HAP-1 (cell line): ENCODE results near the gene MDFI.

Source experiments
- DNase-seq, 2 experiments: peaks; one replicate each; pipeline ENCODE4 v3.0.0-alpha.2; 2016 to 2020; ENCODE audit warnings: low spot score in 2 of 2
- H3K27me3 ChIP-seq: fragments of 250-450 bp; sonication (Bioruptor Pico); 2 replicates; pipeline ENCODE4 v1.5.1; 2020; ENCODE audit warnings: low read depth, mild to moderate bottlenecking, moderate library complexity
- H3K36me3 ChIP-seq: fragments of 250-450 bp; sonication (Bioruptor Pico); replicated peaks from 2 replicates; pipeline ENCODE4 v1.5.1; 2020; ENCODE audit warnings: mild to moderate bottlenecking
- H3K4me1 ChIP-seq: fragments of 250-450 bp; sonication (Bioruptor Pico); 2 replicates; pipeline ENCODE4 v1.5.1; 2020; ENCODE audit warnings: mild to moderate bottlenecking
- H3K4me3 ChIP-seq: fragments of 250-450 bp; sonication (Bioruptor Pico); 2 replicates; pipeline ENCODE4 v1.5.1; 2020; ENCODE audit warnings: mild to moderate bottlenecking, moderate library complexity
- H3K9me3 ChIP-seq: fragments of 250-450 bp; sonication (Bioruptor Pico); 2 replicates; pipeline ENCODE4 v1.5.1; 2020; ENCODE audit warnings: mild to moderate bottlenecking, moderate library complexity
- in situ Hi-C: fragments of 300-500 bp; cut with MboI; formaldehyde crosslinking; loops from 3 replicates; pipeline ENCODE4 v1.14.3; 2020; ENCODE audit warnings: low sequenced_read_pairs, inconsistent platforms, mixed read lengths

MDFI gene, protein sequence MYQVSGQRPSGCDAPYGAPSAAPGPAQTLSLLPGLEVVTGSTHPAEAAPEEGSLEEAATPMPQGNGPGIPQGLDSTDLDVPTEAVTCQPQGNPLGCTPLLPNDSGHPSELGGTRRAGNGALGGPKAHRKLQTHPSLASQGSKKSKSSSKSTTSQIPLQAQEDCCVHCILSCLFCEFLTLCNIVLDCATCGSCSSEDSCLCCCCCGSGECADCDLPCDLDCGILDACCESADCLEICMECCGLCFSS

DNA sequence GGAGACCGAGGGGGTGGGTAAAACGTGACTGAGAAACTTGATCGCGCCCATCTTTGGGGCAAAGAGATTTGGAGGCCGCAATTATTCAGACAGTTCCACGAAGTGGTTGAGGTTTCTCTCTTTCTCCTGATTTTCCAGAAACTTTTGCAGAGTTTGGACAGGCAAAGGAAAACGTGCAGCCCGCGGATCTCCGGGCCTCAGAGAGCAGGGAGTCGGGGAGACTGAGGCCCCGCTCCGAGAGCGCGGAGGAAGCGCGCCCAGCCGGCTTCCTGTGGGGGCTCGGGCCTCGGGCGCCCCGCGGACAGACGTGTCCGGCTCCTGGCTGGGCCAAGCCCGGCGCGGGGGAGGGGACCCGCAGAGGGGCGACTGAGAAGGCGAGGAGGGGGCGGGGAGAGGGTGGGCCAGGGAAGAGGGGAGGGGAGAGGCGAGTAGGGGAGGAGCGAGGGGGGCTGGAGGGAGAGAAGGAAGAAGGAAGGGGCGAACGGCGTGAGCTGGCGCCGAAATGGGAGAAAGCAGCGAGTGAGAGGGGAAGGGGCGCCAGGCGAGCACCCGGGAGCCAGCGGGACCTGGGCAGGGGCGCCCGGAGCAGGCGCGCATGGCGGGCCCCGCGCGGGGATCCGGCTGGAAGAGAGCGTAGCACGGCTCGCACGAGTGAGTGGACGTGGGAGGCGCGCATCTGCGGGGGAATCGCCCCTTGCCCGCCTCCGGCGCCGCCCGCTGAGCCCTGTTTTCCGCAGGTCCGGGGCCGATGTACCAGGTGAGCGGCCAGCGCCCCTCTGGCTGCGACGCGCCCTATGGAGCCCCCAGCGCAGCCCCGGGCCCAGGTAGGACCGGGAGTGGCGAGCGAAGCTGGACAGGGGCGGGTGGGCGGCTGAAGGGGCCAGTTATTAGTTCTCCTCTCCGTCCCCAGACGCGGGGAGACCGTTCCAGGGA, at the start of gene MDFI:
Gene MDFI (plus strand): TSS at position 467 of the 933 bp plus-strand sequence. CDS start 282 bp downstream, at position 749.
- H3K9me3 ChIP-seq = no peaks in the 10 kb centered on the region
- peak within 1 kb of the TSS; percentile 66 for H3K4me3 ChIP-seq
- H3K36me3 ChIP-seq = no peaks in the 10 kb centered on the region
- H3K27me3 ChIP-seq = no peaks in the 10 kb centered on the region
- H3K4me1 ChIP-seq = peaks cover 4% of the 10 kb centered on the region
- in situ Hi-C loops = no loop called here
- peak; percentile 58 to 84 for DNase-seq

DNA sequence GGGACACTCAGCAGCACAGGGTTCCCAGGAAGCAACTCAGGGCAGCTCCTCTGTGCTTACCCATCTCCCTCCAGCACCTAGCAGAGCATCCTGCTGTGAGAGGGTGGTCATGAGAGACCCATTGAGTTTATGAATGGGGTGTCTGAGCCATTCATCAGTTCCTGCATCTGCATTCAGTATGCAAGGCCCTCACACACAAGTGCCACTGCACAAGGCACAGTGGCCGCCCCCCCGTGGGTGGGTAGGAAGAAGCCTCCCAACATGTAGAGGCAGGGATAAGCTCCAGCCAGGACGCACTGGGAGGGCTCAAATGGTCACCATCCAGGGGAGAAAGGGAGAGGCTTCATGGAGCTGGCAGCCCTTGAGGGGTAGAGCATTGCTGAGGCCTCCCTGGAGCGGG, 49.0 kb upstream of the MDFI start:
- Histone ChIP-seq H3K4me3 (no peak overlapping the region), H3K9me3 (no peaks in the 10 kb centered on the region), H3K4me1 (no peaks in the 10 kb centered on the region), H3K36me3 (peaks cover 30% of the 10 kb centered on the region), H3K27me3 (no peaks in the 10 kb centered on the region)
- no peak for DNase-seq
- in situ Hi-C loops = no loop called here

DNA sequence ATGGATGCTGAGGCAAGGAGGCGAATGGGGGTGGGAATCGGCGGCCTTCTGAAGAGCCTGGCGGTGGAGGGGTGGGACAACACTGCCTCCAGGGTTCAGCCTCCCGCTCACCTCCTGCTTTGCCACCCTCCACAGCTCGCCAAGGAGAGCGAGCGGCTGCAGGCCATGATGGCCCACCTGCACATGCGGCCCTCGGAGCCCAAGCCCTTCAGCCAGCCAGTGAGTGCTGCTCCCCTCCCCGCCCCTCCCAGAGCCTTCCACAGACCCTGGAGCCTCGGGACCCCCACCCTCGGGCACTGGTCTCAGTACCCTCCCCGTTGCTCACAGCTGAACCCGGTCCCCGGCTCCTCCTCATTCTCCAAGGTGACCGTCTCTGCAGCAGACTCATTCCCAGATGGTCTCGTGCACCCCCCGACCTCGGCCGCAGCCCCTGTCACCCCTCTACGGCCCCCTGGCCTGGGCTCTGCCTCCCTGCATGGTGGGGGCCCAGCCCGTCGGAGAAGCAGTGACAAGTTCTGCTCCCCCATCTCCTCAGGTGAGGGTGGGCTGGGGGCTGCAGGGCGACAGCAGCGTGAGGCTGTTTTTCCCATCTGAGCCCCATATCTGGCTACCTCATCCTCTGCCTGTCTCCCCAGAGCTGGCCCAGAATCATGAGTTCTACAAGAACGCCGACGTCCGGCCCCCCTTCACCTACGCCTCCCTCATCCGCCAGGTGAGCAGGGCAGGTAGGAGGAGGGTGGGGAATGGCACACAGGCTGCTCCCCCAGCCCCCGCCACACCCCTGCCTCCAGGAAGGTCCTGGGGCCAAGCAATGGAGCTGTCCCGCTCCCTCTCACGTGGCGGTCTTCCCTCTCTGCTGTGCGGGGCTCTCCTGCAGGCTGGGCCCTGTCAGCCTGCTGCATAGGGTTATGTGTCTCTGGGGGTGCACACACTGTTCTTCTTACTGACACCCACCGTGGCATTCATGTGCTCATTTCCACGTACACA, 48.3 kb upstream of the MDFI start:
- in situ Hi-C loops = loop anchor here (5.0 kb wide), 2 partner anchors 168 to 218 kb away; no protein-coding TSS in a partner anchor
- Histone ChIP-seq H3K36me3 (peaks cover 31% of the 10 kb centered on the region), H3K27me3 (no peaks in the 10 kb centered on the region), H3K4me3 (no peak overlapping the region), H3K4me1 (no peaks in the 10 kb centered on the region), H3K9me3 (no peaks in the 10 kb centered on the region)
- DNase-seq = no peak

DNA sequence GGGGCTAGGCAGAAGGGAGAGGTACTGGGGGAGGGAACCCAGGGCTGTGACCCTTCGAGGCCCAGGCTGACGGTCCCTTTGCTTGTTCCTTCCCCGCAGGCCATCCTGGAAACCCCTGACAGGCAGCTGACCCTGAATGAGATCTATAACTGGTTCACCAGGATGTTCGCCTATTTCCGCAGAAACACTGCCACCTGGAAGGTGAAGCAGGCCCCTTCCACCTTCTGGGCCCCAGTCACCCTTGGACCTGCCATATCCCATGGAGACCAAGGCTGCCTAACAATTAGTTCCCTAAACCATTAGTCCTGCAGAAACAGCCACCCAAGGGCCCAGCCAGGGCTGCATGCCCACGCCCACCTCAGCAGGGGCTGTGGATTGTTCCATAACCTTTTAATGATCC, 47.1 kb upstream of the MDFI start:
- in situ Hi-C loops = loop anchor here (5.0 kb wide), 2 partner anchors 169 to 219 kb away; no protein-coding TSS in a partner anchor
- H3K4me3 ChIP-seq = no peak overlapping the region
- no peak for DNase-seq
- no peaks in the 10 kb centered on the region for H3K4me1 ChIP-seq
- H3K27me3 ChIP-seq = no peaks in the 10 kb centered on the region
- H3K9me3 ChIP-seq = no peaks in the 10 kb centered on the region
- H3K36me3 ChIP-seq = peaks cover 32% of the 10 kb centered on the region

DNA sequence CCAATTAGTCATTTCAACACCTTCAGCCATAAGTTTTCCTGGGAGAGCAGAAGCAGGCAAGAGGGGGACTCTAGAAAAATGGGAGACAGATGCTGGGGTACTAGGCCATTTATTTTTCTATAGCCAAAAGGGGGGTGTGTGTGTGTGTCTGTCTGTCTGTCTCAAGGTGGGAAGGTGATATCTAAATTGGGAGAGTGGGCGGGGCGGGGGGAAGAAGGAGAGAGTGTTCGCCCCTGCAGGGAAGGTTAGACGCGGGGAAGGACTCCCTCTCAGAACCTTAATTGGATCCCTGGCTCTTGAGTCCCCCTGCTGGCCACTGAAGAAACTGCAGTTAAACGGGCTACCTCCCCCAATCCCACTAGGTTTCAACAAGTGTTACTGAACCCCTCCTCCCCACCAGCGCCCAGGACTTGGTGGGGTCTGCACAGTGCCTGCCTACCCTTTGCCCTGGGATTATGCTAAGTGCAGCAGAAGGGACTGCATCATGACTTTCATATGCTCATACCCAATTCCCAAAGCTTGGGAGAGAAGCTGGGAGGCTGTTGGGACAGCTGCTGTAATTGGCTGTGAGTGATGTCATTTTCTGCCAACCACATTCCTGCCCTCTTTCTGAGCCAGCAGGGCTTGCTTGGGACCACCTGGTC, 46.3 kb upstream of the MDFI start:
- in situ Hi-C loops = loop anchor here (5.0 kb wide), 2 partner anchors 170 to 220 kb away; no protein-coding TSS in a partner anchor
- no peak overlapping the region for H3K4me3 ChIP-seq
- H3K9me3 ChIP-seq = no peaks in the 10 kb centered on the region
- H3K4me1 ChIP-seq = no peaks in the 10 kb centered on the region
- H3K36me3 ChIP-seq = peaks cover 32% of the 10 kb centered on the region
- no peaks in the 10 kb centered on the region for H3K27me3 ChIP-seq
- DNase-seq = peak; percentile 69 to 85

DNA sequence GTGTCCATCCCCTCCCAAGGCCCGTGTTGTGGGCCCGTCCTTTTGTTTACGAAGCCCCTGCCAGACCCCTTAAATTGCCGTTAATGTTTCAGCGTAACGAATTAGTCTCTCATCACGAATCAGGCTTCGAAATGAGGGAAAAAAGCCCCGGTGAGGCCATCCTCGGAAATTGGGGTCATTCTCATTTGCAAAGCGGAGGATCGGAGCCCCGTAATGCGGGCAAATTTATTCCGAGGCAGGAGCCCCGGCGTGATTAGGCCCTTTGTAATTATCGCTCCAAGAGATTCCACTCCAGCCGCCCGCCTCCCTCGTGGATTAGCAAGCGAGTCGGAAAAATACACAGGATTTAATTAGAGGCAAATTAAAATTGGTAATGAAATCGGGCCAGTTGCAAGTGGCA, 44.9 kb upstream of the MDFI start:
- H3K27me3 ChIP-seq = no peaks in the 10 kb centered on the region
- H3K9me3 ChIP-seq = no peaks in the 10 kb centered on the region
- DNase-seq = no peak
- no peak overlapping the region for H3K4me3 ChIP-seq
- H3K4me1 ChIP-seq = no peaks in the 10 kb centered on the region
- in situ Hi-C loops = loop anchor here (5.0 kb wide), 2 partner anchors 171 to 221 kb away; no protein-coding TSS in a partner anchor
- peaks cover 32% of the 10 kb centered on the region for H3K36me3 ChIP-seq

DNA sequence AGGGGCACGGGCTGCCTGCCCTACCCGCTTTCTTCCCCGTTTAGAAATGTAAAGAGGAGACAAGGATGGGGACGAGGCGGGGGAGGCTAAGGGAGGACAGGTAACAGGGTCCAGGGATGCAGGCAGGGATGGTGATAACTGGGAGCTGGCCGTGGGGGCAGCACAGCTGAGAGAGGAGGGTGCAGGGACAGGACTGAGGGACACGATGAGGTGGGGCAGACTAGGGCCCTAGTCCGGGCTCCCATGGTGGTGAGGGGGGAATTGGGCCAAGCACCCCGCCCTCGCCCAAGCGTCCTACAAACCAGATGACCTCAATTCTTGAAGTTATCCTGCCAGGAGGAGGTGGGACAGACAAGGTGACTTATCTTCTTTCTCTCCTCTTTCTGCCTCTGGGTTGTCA, 44.4 kb upstream of the MDFI start:
- Histone ChIP-seq H3K36me3 (peaks cover 32% of the 10 kb centered on the region), H3K4me1 (no peaks in the 10 kb centered on the region), H3K27me3 (no peaks in the 10 kb centered on the region), H3K9me3 (no peaks in the 10 kb centered on the region), H3K4me3 (no peak overlapping the region)
- no peak for DNase-seq
- in situ Hi-C loops = loop anchor here (5.0 kb wide), 2 partner anchors 172 to 222 kb away; no protein-coding TSS in a partner anchor

DNA sequence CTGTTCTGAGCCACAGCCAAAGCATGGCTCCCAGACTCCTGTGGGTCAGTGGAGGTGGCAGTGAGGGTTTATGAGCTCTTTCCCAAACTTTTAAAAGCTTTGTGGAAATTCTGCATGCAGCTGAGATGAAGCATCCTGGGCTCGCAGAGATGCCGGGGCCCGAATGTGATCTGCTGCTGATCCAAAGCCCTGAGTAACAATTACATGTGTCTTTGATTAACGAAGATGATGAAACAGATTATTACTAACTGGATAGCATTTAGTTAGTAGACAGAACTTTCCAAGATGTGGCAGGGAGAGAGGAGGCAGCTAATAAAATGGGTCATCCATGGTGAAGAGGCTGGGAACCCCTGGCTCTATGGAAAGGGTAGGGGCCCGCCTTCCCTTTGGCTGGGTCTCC, 43.9 kb upstream of the MDFI start:
- in situ Hi-C loops = loop anchor here (5.0 kb wide), 2 partner anchors 172 to 222 kb away; no protein-coding TSS in a partner anchor

DNA sequence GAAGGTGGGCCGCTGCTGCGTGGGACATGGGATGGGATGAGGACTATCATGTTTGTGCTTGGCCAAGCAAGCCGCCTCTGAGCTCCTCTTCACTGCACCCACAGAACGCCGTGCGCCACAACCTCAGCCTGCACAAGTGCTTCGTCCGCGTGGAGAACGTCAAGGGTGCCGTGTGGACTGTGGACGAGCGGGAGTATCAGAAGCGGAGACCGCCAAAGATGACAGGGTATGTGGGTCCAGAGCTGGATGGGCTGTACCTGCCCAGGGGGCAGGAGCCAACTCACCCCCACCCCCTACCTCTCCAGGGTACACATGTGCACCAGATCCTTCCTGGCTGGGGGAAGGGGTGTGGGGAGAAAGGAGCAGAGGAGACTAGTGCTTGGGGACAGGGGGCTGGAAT, 43.5 kb upstream of the MDFI start:
- Histone ChIP-seq H3K4me1 (no peaks in the 10 kb centered on the region), H3K9me3 (no peaks in the 10 kb centered on the region), H3K36me3 (peaks cover 28% of the 10 kb centered on the region), H3K27me3 (no peaks in the 10 kb centered on the region), H3K4me3 (no peak overlapping the region)
- in situ Hi-C loops = loop anchor here (5.0 kb wide), 3 partner anchors 88 to 222 kb away; no protein-coding TSS in a partner anchor
- DNase-seq = no peak

More for the DNA sequence above, 43.9 kb upstream of the MDFI start:
- DNase-seq = no peak
- Histone ChIP-seq H3K4me3 (no peak overlapping the region), H3K4me1 (no peaks in the 10 kb centered on the region), H3K27me3 (no peaks in the 10 kb centered on the region), H3K9me3 (no peaks in the 10 kb centered on the region), H3K36me3 (peaks cover 29% of the 10 kb centered on the region)

DNA sequence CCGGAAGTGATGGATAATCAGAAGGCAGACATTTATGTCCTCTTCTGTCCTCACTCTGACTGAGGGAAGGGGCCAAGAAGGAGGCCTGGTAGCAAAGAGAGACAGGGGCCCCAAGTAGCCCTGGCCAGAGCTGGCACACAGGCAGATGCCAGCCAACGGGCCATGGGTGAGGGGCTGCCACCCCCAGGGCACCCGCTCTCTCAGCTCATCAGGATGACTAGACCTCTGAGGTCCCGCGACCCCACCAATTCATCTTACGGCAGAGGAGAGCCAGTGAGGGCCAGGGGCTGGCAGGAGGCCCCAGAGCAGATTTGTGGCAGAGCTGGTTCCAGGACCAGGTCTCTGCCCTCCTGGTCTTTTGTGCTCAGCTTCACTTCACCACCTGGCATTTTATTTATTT, 43.1 kb upstream of the MDFI start:
- Histone ChIP-seq H3K4me3 (no peak overlapping the region), H3K27me3 (no peaks in the 10 kb centered on the region), H3K36me3 (peaks cover 28% of the 10 kb centered on the region), H3K9me3 (no peaks in the 10 kb centered on the region), H3K4me1 (no peaks in the 10 kb centered on the region)
- DNase-seq = no peak
- in situ Hi-C loops = loop anchor here (5.0 kb wide), 1 partner anchor 87 kb away; no protein-coding TSS in a partner anchor

DNA sequence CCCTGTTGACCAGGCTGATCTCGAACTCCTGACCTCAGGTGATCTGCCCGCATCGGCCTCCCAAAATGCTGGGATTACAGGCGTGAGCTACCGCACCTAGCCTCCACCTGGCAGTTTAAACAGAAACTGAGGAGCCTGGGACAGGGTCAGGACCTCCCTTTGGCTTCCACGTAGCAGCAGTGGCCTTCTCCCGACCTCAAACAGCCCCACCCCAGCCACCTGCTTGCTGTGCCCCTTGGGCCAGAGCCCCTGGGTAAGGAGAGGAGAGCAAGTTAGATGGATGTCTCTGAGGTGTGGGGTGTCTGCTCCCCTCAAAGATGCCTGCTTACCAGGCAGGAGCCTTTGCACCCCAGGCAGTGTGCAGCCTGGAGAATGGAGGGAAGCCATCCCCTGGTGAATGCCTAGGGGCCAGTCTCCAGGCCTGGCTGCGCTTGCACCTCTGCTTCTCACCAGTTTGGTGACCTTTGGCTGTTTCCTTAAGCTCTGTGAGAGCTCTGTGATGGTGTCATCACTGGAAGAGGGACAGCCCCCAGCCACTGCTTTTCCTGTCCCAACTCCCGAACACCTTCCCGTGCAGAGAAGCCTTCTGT, 42.1 kb upstream of the MDFI start:
- Histone ChIP-seq H3K9me3 (no peaks in the 10 kb centered on the region), H3K36me3 (peaks cover 18% of the 10 kb centered on the region), H3K4me1 (no peaks in the 10 kb centered on the region), H3K4me3 (no peak overlapping the region), H3K27me3 (no peaks in the 10 kb centered on the region)
- in situ Hi-C loops = loop anchor here (5.0 kb wide), 1 partner anchor 86 kb away; no protein-coding TSS in a partner anchor
- no peak for DNase-seq

DNA sequence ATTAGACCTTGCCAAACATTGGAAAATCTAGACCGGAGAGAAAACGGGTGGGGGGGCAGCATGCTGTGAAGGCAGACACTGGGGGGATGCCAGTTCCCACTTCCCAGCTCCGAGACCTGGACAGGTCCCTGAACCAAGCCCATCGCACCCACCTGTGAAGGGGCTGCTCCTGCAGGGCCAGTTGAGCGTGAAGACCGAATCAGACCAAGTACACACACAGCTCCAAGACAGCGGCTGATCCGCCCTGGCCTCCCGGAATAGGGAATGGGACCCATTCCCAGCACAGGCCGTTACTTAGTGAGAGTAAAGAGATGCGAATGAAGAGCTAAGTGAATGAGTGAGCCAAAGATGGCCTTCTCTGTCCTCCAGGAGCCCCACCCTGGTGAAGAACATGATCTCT, 41.5 kb upstream of the MDFI start:
- no peaks in the 10 kb centered on the region for H3K9me3 ChIP-seq
- peaks cover 1% of the 10 kb centered on the region; the same call in 1 of the 2 replicates for H3K4me1 ChIP-seq
- no peak for DNase-seq
- no peak overlapping the region for H3K4me3 ChIP-seq
- no peaks in the 10 kb centered on the region for H3K27me3 ChIP-seq
- H3K36me3 ChIP-seq = peaks cover 12% of the 10 kb centered on the region
- in situ Hi-C loops = loop anchor here (5.0 kb wide), 1 partner anchor 85 kb away; no protein-coding TSS in a partner anchor
